ENCODE results near the gene ACTN1. TPM values are rescaled to one million over a fixed set of nuclear protein-coding genes. Genes with fewer than 3 reads are reported as not detected.
"Not testable (repeated sequence)": the region's sequence is repeated elsewhere in the genome, so short reads cannot be mapped to it uniquely, and the experiment has no call there.

The ACTN1 gene
- total and polyA plus RNA-seq, 3 experiments from 2014 or later = 47.4 to 53.3 (median 52.7) TPM

DNA sequence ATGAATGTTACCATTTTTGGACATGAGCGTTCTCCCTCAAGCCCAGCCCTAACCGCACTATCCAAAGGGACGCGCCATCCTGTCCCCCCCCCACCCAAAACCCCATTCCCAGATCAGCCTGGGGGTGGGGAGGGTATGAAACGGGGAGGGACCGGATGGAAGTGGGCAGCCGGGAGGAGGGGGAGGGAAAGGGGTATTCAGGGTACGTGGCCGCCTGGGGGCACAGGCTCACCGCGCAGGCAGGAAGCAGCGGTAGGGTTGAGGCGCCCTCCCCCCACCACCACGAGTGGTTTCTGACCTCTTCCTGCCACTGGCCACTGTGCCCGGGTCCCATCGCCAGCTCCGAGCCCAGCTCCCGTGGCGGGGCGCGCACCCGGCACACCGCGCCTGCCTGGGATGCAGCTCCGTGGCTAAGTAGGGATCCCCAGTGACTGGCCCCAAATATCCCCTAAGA, 1.4 kb downstream of the ACTN1 start:
- Histone ChIP-seq H3K4me1 (ENCODE audit: insufficient read depth, low read length) (peaks cover 25% of the 10 kb centered on the region), H3K4me3 (ENCODE audit: low read length) (peak overlapping the region; percentile 72), H3K9me3 (ENCODE audit: low read length) (no peaks in the 10 kb centered on the region), H3K27me3 (ENCODE audit: insufficient read depth, low read length, poor library complexity, severe bottlenecking) (no peaks in the 10 kb centered on the region), H3K27ac (ENCODE audit: low read depth, low read length) (peak overlapping the region; percentile 56), H3K36me3 (ENCODE audit: insufficient read depth, low read length) (no peaks in the 10 kb centered on the region)
- DNase-seq = peak in 4 of 5 donors; percentile 7 to 64 (median 42)
- peaks cover 7 to 9% of the 10 kb centered on the region in 2 donors for H3K27me3 Mint-ChIP-seq
- H3K4me1 Mint-ChIP-seq = peaks cover 36 to 37% (median 36%) of the 10 kb centered on the region in 3 donors
- peaks cover 0 to 2% (median 0%) of the 10 kb centered on the region in 5 donors for H3K9me3 Mint-ChIP-seq
- ChIA-PET POLR2A (interaction anchor here (1.0 kb wide), 1 partner anchor 51 kb away, joined by 3 read pairs; no protein-coding TSS in a partner anchor), CTCF (interaction anchor here (2.0 kb wide), 1 partner anchor 67 kb away, joined by 7 read pairs; no protein-coding TSS in a partner anchor)
- peaks cover 0 to 1% (median 0%) of the 10 kb centered on the region in 3 donors for H3K36me3 Mint-ChIP-seq
- H3K27ac Mint-ChIP-seq = peak overlapping the region; percentile 18 to 87 (median 73)
- H3K4me3 Mint-ChIP-seq = peak overlapping the region; percentile 81 to 90 (median 87)

DNA sequence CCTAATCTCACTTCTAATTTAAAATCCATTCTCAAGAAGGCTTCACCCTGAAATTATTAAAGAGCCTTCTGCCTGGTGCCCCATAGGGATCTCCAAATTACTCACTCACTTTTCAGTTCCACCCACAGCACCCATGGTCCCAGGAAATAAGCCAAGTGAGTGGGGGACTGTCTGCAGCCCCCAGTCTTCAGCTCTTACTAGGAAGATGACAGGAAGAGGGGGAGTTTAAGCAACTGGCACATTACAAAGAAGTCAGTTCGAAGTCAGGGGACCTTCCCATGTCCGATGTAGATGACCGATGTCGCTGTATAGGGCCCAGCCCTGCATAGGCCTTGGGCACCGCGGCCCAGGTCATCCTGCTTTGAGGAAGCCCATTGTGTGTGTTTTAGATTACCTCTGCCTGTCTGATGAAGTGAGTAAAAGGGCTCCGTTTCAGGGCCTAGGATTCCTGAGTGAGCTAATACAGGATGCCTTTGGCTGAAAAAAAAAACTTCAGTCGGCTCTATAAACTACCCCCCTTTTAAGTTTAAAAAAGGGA, 1.9 kb downstream of the ACTN1 start:
- Mint-ChIP-seq H3K9me3 (peaks cover 0 to 2% (median 0%) of the 10 kb centered on the region in 5 donors), H3K27me3 (peaks cover 7 to 9% of the 10 kb centered on the region in 2 donors), H3K4me1 (peaks cover 37 to 41% (median 39%) of the 10 kb centered on the region in 3 donors), H3K36me3 (peaks cover 0 to 1% (median 0%) of the 10 kb centered on the region in 3 donors), H3K27ac (peak overlapping the region; percentile 18 to 94 (median 82)), H3K4me3 (peak overlapping the region; percentile 65 to 90 (median 87))
- DNase-seq = peak in 1 of 5 donors; percentile 52
- POLR2A ChIA-PET = no interaction called here
- Histone ChIP-seq H3K27ac (ENCODE audit: low read depth, low read length) (no peak overlapping the region), H3K36me3 (ENCODE audit: insufficient read depth, low read length) (no peaks in the 10 kb centered on the region), H3K27me3 (ENCODE audit: insufficient read depth, low read length, poor library complexity, severe bottlenecking) (no peaks in the 10 kb centered on the region), H3K9me3 (ENCODE audit: low read length) (no peaks in the 10 kb centered on the region), H3K4me1 (ENCODE audit: insufficient read depth, low read length) (peaks cover 25% of the 10 kb centered on the region), H3K4me3 (ENCODE audit: low read length) (peak overlapping the region; percentile 72)
- CTCF ChIA-PET = interaction anchor here (2.0 kb wide), 1 partner anchor 67 kb away, joined by 7 read pairs; no protein-coding TSS in a partner anchor

DNA sequence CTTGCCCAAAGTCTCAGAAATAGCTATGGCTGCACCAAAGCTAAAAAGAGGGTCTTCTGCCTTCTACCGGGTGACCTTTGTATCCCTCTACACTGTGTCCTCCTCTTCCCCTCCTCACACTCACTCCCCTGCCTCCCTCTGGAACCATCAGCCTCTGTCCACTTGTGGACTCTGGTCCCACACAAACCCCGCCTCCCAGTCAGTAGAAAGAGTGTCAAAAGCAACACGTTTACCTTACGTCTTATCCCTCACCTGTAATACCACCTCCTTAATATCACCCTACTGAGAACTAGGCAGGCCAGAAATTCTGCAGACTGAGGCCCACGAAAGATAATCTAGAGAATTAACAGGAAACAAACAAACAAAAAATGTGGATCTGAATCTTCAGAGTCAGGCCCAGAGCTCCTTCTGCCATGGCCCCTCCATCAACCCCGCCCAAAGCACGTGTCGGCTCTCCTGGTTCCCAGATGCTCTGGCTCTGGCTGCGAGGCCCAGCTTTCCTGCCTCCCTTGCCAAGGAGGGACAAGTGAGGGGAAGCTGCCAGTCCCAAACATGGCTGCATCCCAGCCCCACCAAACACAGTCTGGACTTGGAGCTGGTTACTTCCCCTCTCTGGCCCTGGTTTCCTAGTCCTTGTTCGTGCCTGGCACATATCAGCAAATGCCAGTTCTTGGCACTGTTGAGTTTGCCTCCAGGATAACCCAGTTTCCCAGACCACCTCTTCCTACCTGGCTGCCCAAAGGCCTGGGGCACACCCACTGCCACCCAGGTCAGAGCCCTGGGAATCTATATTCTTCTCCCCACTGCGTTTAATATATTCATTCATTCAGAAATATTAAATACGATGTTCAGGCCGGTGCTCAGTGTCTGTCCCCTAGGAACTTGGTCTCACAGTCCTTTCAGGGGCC, 2.7 kb downstream of the ACTN1 start:
- Histone ChIP-seq H3K4me1 (ENCODE audit: insufficient read depth, low read length) (peaks cover 33% of the 10 kb centered on the region), H3K36me3 (ENCODE audit: insufficient read depth, low read length) (no peaks in the 10 kb centered on the region), H3K4me3 (ENCODE audit: low read length) (peak overlapping the region; percentile 72), H3K9me3 (ENCODE audit: low read length) (no peaks in the 10 kb centered on the region), H3K27ac (ENCODE audit: low read depth, low read length) (no peak overlapping the region), H3K27me3 (ENCODE audit: insufficient read depth, low read length, poor library complexity, severe bottlenecking) (no peaks in the 10 kb centered on the region)
- ChIA-PET CTCF (interaction anchor here (0.6 to 2.0 kb wide), 3 partner anchors 9 to 66 kb away, joined by 3 to 7 read pairs (median 3); no protein-coding TSS in a partner anchor), POLR2A (no interaction called here)
- Mint-ChIP-seq H3K4me1 (peaks cover 39 to 49% (median 45%) of the 10 kb centered on the region in 3 donors), H3K27me3 (peaks cover 7 to 9% of the 10 kb centered on the region in 2 donors), H3K9me3 (peaks cover 0 to 2% (median 0%) of the 10 kb centered on the region in 5 donors), H3K4me3 (peak overlapping the region; percentile 42 to 88 (median 85)), H3K36me3 (peaks cover 0 to 1% (median 0%) of the 10 kb centered on the region in 3 donors), H3K27ac (peak overlapping the region in 7 of 8 donors; percentile 8 to 94 (median 81))
- DNase-seq = no peak

DNA sequence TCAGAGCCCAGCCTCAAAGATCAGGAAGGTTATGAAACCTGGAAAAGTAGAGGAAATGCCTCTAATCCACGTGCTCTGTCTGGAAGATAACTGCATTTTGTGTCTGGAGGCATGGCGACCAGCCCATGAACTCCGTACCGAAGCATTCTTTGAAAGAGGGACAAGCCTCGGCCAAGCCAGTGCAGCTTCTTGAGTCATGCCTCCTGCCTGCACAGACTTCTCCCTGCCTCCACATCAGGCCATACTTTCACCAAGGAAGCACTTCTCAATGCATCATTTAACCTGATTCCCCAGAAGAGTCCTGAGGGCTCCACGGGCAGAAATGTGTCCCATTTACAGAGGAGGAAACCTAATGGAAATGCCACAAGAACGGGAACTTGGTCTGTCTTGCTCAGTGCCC, 3.4 kb downstream of the ACTN1 start:
- H3K4me1 ChIP-seq (ENCODE audit: insufficient read depth, low read length) = peaks cover 40% of the 10 kb centered on the region
- H3K36me3 Mint-ChIP-seq = peaks cover 0 to 3% (median 0%) of the 10 kb centered on the region in 3 donors
- H3K27ac ChIP-seq (ENCODE audit: low read depth, low read length) = no peak overlapping the region
- H3K9me3 Mint-ChIP-seq = peaks cover 0 to 2% (median 0%) of the 10 kb centered on the region in 5 donors
- H3K4me3 Mint-ChIP-seq = peak overlapping the region in 1 of 7 donors; percentile 42
- no peaks in the 10 kb centered on the region for H3K9me3 ChIP-seq (ENCODE audit: low read length)
- ChIA-PET CTCF (interaction anchor here (0.6 to 1.2 kb wide), 2 partner anchors 10 to 26 kb away, joined by 3 read pairs; no protein-coding TSS in a partner anchor), POLR2A (no interaction called here)
- peaks cover 46 to 57% (median 52%) of the 10 kb centered on the region in 3 donors for H3K4me1 Mint-ChIP-seq
- H3K27me3 ChIP-seq (ENCODE audit: insufficient read depth, low read length, poor library complexity, severe bottlenecking) = no peaks in the 10 kb centered on the region
- H3K36me3 ChIP-seq (ENCODE audit: insufficient read depth, low read length) = no peaks in the 10 kb centered on the region
- H3K27ac Mint-ChIP-seq = peak overlapping the region in 4 of 8 donors; percentile 78 to 95 (median 86)
- no peak overlapping the region for H3K4me3 ChIP-seq (ENCODE audit: low read length)
- H3K27me3 Mint-ChIP-seq = peaks cover 7 to 9% of the 10 kb centered on the region in 2 donors
- DNase-seq = no peak

DNA sequence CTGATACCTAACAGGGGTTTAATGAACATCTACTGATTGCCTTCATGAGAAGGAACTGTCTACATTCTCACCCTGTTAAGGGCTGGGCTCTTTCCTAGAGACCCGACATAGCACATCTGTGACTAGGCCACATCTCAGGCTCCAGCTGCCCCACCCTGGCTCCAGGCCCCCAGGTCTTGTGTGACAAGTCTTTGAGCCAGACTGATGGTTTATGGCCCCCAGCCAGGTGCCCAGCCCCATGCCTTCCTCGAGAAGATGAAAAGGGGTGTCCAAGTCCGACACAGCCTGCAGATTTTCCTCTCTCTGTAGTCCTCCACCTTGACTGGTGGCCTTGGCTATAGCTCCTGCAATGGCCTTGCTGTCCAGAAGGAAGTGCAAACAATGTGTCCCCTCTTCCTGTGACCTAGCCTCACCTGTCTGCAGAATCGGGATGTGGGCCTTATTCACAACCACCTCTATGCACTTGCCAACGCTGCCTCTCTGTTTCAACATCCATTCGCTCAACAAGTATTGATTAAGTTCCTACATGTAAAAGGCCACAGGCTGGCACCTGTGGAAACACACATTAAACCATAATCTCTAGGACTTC, 4.2 kb downstream of the ACTN1 start:
- Mint-ChIP-seq H3K27ac (peak overlapping the region in 6 of 8 donors; percentile 3 to 90 (median 80)), H3K27me3 (peaks cover 3 to 4% of the 10 kb centered on the region in 2 donors), H3K9me3 (peaks cover 0 to 2% (median 0%) of the 10 kb centered on the region in 5 donors), H3K36me3 (peaks cover 0 to 3% (median 0%) of the 10 kb centered on the region in 3 donors), H3K4me1 (peaks cover 49 to 59% (median 54%) of the 10 kb centered on the region in 3 donors), H3K4me3 (peak overlapping the region in 4 of 7 donors; percentile 3 to 31 (median 13))
- Histone ChIP-seq H3K27ac (ENCODE audit: low read depth, low read length) (no peak overlapping the region), H3K4me1 (ENCODE audit: insufficient read depth, low read length) (peaks cover 48% of the 10 kb centered on the region), H3K36me3 (ENCODE audit: insufficient read depth, low read length) (no peaks in the 10 kb centered on the region), H3K9me3 (ENCODE audit: low read length) (no peaks in the 10 kb centered on the region), H3K4me3 (ENCODE audit: low read length) (no peak overlapping the region), H3K27me3 (ENCODE audit: insufficient read depth, low read length, poor library complexity, severe bottlenecking) (no peaks in the 10 kb centered on the region)
- CTCF ChIA-PET = interaction anchor here (1.2 kb wide), 1 partner anchor 11 kb away, joined by 3 read pairs; no protein-coding TSS in a partner anchor
- POLR2A ChIA-PET = no interaction called here
- no peak for DNase-seq

DNA sequence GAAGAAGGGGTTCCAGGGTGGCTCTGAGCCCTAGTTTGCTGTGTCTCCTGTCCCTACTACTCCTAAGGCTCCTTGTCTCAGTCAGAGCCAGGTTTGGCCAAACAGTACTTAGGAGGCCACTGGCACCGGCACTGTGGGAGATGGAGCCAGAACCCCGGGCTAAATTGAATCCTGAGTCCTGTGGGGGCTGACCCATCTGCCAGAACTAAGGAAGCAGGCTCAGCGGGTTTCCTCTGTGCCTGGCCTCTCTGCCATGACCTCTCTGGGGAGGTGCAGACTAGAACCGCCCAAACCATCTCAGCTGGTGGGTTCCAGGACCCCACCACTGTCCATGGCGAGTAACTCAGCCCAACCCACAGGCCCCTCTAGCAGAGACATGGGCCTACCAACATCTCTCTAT, 5.5 kb downstream of the ACTN1 start:
- CTCF ChIA-PET = no interaction called here
- H3K4me3 ChIP-seq (ENCODE audit: low read length) = no peak overlapping the region

DNA sequence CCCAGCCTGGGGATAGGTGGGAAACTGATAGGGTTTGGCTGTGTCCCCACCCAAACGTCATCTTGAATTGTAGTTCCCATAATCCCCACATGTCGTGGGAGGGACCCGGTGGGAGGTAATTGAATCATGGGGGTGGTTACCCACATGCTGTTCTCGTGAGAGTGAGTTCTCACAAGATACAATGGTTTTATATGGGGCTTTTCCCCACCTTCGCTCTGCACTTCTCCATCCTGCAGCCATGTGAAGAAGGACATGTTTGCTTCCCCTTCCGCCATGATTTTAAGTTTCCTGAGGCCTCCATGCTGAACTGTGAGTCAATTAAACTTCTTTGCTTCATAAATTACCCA, 5.9 kb downstream of the ACTN1 start:
- DNase-seq; H3K36me3 Mint-ChIP-seq; POLR2A ChIA-PET; CTCF ChIA-PET; H3K9me3 ChIP-seq (ENCODE audit: low read length); H3K4me3 Mint-ChIP-seq; H3K9me3 Mint-ChIP-seq; H3K36me3 ChIP-seq (ENCODE audit: insufficient read depth, low read length); H3K27ac ChIP-seq (ENCODE audit: low read depth, low read length); H3K27me3 Mint-ChIP-seq; H3K27me3 ChIP-seq (ENCODE audit: insufficient read depth, low read length, poor library complexity, severe bottlenecking); H3K4me3 ChIP-seq (ENCODE audit: low read length): not testable (repeated sequence)
- peaks cover 65% of the 10 kb centered on the region for H3K4me1 ChIP-seq (ENCODE audit: insufficient read depth, low read length)
- Mint-ChIP-seq H3K4me1 (peaks cover 61 to 75% (median 65%) of the 10 kb centered on the region in 3 donors), H3K27ac (peak overlapping the region in 1 of 8 donors; percentile 27)

More for the DNA sequence above, 5.5 kb downstream of the ACTN1 start:
- no peak for DNase-seq
- H3K4me1 Mint-ChIP-seq = peaks cover 57 to 71% (median 63%) of the 10 kb centered on the region in 3 donors
- H3K4me3 Mint-ChIP-seq = no peak overlapping the region
- H3K36me3 Mint-ChIP-seq = peaks cover 0 to 3% (median 0%) of the 10 kb centered on the region in 3 donors
- H3K36me3 ChIP-seq (ENCODE audit: insufficient read depth, low read length) = no peaks in the 10 kb centered on the region
- POLR2A ChIA-PET = no interaction called here
- peaks cover 60% of the 10 kb centered on the region for H3K4me1 ChIP-seq (ENCODE audit: insufficient read depth, low read length)
- peaks cover 3 to 4% of the 10 kb centered on the region in 2 donors for H3K27me3 Mint-ChIP-seq
- H3K27ac ChIP-seq (ENCODE audit: low read depth, low read length) = no peak overlapping the region
- peaks cover 0 to 2% (median 0%) of the 10 kb centered on the region in 5 donors for H3K9me3 Mint-ChIP-seq
- H3K27me3 ChIP-seq (ENCODE audit: insufficient read depth, low read length, poor library complexity, severe bottlenecking) = no peaks in the 10 kb centered on the region
- no peaks in the 10 kb centered on the region for H3K9me3 ChIP-seq (ENCODE audit: low read length)
- H3K27ac Mint-ChIP-seq = peak overlapping the region in 1 of 8 donors; percentile 52

Data from CD8-positive, alpha-beta memory T cell (primary cell).